Mucosa of descending colon (tissue), 3 donors: Measurements from ENCODE around the gene ILF3. TPM values are rescaled to one million over a fixed set of nuclear protein-coding genes. Genes with fewer than 3 reads are reported as not detected.

Experiments
- ATAC-seq: fragments of 200-7000 bp; cut with Tn5 transposase; one replicate; pipeline ENCODE4 v1.9.1; 2020; ENCODE audit warnings: mild to moderate bottlenecking, moderate library complexity
- DNase-seq, 3 donors: peaks; one replicate each; pipeline ENCODE4 v3.0.0-alpha.2; 2020
- H3K36me3 ChIP-seq: fragments of 200-600 bp; one replicate; pipeline ENCODE4 v1.8.0; 2021; ENCODE audit warnings: low read depth, mild to moderate bottlenecking
- H3K4me1 ChIP-seq: fragments of 200-600 bp; one replicate; pipeline ENCODE4 v1.8.0; 2021; ENCODE audit warnings: low read depth, mild to moderate bottlenecking
- H3K4me3 ChIP-seq: fragments of 200-600 bp; one replicate; pipeline ENCODE4 v1.8.0; 2021; ENCODE audit warnings: mild to moderate bottlenecking
- H3K9me3 ChIP-seq: fragments of 200-600 bp; one replicate; pipeline ENCODE4 v1.8.0; 2021; ENCODE audit warnings: mild to moderate bottlenecking
- CTCF ChIP-seq: fragments of 200-600 bp; IDR thresholded peaks from one replicate; pipeline ENCODE4 v1.8.0; 2022; ENCODE audit warnings: antibody characterized with exemption, mild to moderate bottlenecking
- intact Hi-C, 2 donors: fragments of 100-400 bp; cut with DNase I in 1 of 2; cut with micrococcal nuclease in 1 of 2; formaldehyde crosslinking; loops; one replicate each; pipeline versions ENCODE4 v1.11.0 to v1.11.1; 2022; cut with DNase I, micrococcal nuclease
- total RNA-seq, 3 donors: library from RNA; stranded (reverse); fragmentation: NEBNext Ultra II Directional in 2 of 3; extraction: Animal tissue kit (Norgen Biotek cat#: 25700) in 2 of 3; gene quantifications; one replicate each; pipeline versions ENCODE4 v1.2.1 to v1.2.4, GENCODE V29; 2021 to 2023
- donor health status: DM: no; HTN: no; CAD: no; lungs with moderate emphysema.
- donor health status: DM: no; HTN: no; CAD: no.
- donor health status: DM: no; HTN: yes; CAD: no.

ILF3 gene
- total RNA-seq, 3 donors from 2014 or later = 151 to 213 (median 178) TPM

DNA sequence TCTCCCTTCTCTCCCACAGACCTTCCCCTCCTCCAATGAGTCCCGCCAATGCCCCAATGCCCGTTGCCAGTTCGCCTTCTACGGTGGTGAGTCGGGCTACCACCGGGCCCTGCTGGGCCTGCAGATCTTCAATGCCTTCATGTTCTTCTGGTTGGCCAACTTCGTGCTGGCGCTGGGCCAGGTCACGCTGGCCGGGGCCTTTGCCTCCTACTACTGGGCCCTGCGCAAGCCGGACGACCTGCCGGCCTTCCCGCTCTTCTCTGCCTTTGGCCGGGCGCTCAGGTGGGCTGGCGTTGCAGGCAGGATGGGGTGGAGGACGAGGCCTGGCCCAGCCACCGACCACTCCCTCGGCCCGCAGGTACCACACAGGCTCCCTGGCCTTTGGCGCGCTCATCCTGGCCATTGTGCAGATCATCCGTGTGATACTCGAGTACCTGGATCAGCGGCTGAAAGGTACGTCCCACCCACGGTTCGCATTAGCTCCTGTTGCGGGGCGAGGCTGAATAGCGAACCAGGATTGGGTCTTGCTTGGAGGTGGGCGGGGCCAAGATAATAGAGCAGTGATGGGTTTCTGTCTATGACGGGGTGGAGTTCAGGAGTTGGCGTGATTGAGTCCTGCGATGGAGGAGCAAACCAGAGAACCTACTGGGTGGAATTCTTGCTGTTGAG, 17.7 kb upstream of the ILF3 start:
- Histone ChIP-seq H3K4me3 (no peak overlapping the region), H3K4me1 (peaks cover 3% of the 10 kb centered on the region), H3K9me3 (no peaks in the 10 kb centered on the region), H3K36me3 (peaks cover 6% of the 10 kb centered on the region)
- TF ChIP-seq CTCF = no peak
- no peak for ATAC-seq
- DNase-seq = no peak
- intact Hi-C loops = no loop called here

GRCh38 chr19:10637894-10638293, 16.3 kb upstream of the ILF3 start:
- H3K9me3 ChIP-seq = no peaks in the 10 kb centered on the region
- no peak for TF ChIP-seq CTCF
- ATAC-seq = no peak
- H3K4me1 ChIP-seq = peaks cover 3% of the 10 kb centered on the region
- intact Hi-C loops = no loop called here
- no peak overlapping the region for H3K4me3 ChIP-seq
- peaks cover 4% of the 10 kb centered on the region for H3K36me3 ChIP-seq
- DNase-seq = no peak

GRCh38 chr19:10639836-10640235, 14.3 kb upstream of the ILF3 start:
- TF ChIP-seq CTCF = no peak
- Histone ChIP-seq H3K36me3 (peaks cover 4% of the 10 kb centered on the region), H3K4me1 (peaks cover 5% of the 10 kb centered on the region), H3K4me3 (no peak overlapping the region), H3K9me3 (no peaks in the 10 kb centered on the region)
- DNase-seq (no peak), ATAC-seq (no peak)
- intact Hi-C loops = loop anchor here (5.0 kb wide), 1 partner anchor 58 kb away; no protein-coding TSS in a partner anchor

DNA sequence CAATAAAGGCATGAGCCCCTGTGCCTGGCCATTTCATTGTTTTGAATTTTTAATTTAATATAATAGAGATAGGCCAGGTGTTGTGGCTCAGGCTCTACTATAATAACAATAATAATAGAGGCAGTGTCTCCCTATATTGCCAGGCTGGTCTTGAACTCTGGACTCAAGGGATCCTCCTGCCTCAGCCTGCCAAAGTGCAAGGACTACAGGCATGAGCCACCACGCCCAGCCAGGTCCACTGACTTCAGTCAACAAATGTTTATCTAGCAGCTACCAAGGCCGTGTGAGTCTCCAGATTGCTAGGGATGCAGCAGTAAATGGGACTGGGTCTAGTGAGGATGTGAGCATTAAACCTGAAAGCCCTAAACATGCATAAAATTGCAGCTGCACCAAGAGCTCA, 13.8 kb upstream of the ILF3 start:
- intact Hi-C loops = loop anchor here (5.0 kb wide), 1 partner anchor 58 kb away; no protein-coding TSS in a partner anchor
- Histone ChIP-seq H3K4me3 (no peak overlapping the region), H3K36me3 (peaks cover 4% of the 10 kb centered on the region), H3K4me1 (peaks cover 5% of the 10 kb centered on the region), H3K9me3 (no peaks in the 10 kb centered on the region)
- peak; percentile 50 for ATAC-seq
- TF ChIP-seq CTCF = no peak
- peak in 2 of 3 donors; percentile 43 to 46 for DNase-seq

- H3K4me1 ChIP-seq = peaks cover 5% of the 10 kb centered on the region
- H3K36me3 ChIP-seq = peaks cover 4% of the 10 kb centered on the region
- DNase-seq (no peak), ATAC-seq (no peak)
- no peak for TF ChIP-seq CTCF
- no peak overlapping the region for H3K4me3 ChIP-seq
- no peaks in the 10 kb centered on the region for H3K9me3 ChIP-seq
- intact Hi-C loops = loop anchor here (5.0 kb wide), 1 partner anchor 59 kb away; no protein-coding TSS in a partner anchor
Observed at GRCh38 chr19:10641248-10641647, 12.9 kb upstream of the ILF3 start.
